H1 (cell line): ENCODE results near the gene LGALS12. TPM values are rescaled to one million over a fixed set of nuclear protein-coding genes. Genes with fewer than 3 reads are reported as not detected.

Experiments used
- BCL11A ChIP-seq, 2 experiments: IDR thresholded peaks; one replicate each; pipeline ENCODE4 v1.6.1; 2011; ENCODE audit warnings: low read depth in 2 of 2, low read length in 2 of 2, mild to moderate bottlenecking in 2 of 2
- HDAC2 ChIP-seq, 2 experiments: fragments of 300-600 bp in 1 of 2; sonication (generic) in 1 of 2; IDR thresholded peaks; 2 replicates each; pipeline ENCODE4 v1.6.1; 2011 to 2012; ENCODE audit warnings: low read depth in 2 of 2, low read length in 2 of 2, mild to moderate bottlenecking in 2 of 2, moderate library complexity in 2 of 2, borderline replicate concordance in 1 of 2, inconsistent platforms in 1 of 2
- polyA plus RNA-seq, 7 experiments: library from polyadenylated mRNA; depleted of rRNA in 3 of 7; stranded (reverse) in 5 of 7; unstranded in 2 of 7; fragments of >200 nt in 5 of 7; fragments of 200-250 nt in 2 of 7; gene quantifications; 1 replicate in 5 of 7; 2 replicates in 1 of 7; 4 replicates in 1 of 7; pipeline versions ENCODE4 v1.2.1 to v1.2.3, GENCODE V29; 2011 to 2013; ENCODE audit warnings: missing spikeins in 2 of 7, mixed read lengths in 2 of 7
- total RNA-seq: library from RNA; stranded (reverse); fragmentation: NEBNext Ultra II Directional; extraction: Animal tissue kit (Norgen Biotek cat#: 25700); gene quantifications from 2 replicates; pipeline ENCODE4 v1.2.1, GENCODE V29; 2021

Gene LGALS12
- total and polyA plus RNA-seq, 2 of the 8 experiments (the other 6 are each of a cell fraction or from before 2014, with no cell fraction given), result 1.6 to 2.9 TPM

DNA sequence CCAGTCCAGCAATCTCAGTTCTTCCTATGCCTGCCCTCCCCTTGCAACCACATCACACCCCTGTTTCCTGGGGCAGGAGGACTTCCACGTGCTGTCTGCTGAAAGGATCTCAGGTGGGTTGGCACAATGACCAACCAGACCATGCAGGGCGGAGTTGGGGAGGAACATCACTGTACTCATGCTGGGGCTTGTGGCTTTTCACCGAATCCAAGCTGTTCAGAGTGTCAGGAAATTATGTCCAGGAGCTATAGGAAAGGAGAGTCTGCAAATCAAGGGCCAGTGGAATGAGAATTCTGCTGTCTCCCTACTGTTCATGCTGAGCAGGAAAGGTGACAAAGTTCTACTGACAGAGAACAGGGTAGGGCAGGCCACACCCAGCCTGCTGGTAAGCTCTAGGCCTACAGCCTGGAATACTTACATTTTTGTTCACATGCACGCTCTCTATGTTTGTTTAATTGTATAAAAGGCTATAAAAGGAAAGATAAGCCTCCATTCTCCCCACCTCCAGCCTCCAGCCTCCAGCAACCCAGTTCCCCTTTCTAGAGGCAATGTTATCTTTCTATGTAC lies 59.0 kb downstream of the LGALS12 start (continued):
- TF ChIP-seq BCL11A (IDR thresholded peaks at IDR 0.05; ENCODE audit: low read depth in 2 of 2, low read length in 2 of 2) (no peak), HDAC2 (IDR thresholded peaks at IDR 0.05; ENCODE audit: borderline replicate concordance in 1 of 2, low read depth in 2 of 2, low read length in 2 of 2) (no peak)

Other genes with a start within 250 kb of the LGALS12 start
- gene SLC22A9, start 136.3 kb upstream of the LGALS12 start, total RNA-seq, result not detected in 2 replicates
- gene SLC22A9, start 136.3 kb upstream of the LGALS12 start, polyA plus RNA-seq (2011; rRNA removed), result not detected in 2 replicates
- 12.8 and 16.0 TPM in 2 replicates for gene PLAAT5, start 14.9 kb upstream of the LGALS12 start, total RNA-seq
- 11.4 and 18.7 TPM in 2 replicates for gene PLAAT5, start 14.9 kb upstream of the LGALS12 start, polyA plus RNA-seq (2011; rRNA removed)
- gene PLAAT4, start 30.7 kb downstream of the LGALS12 start, total RNA-seq, result 2.6 and 2.8 TPM in 2 replicates
- 3.9 and 4.1 TPM in 2 replicates for gene PLAAT4, start 30.7 kb downstream of the LGALS12 start, polyA plus RNA-seq (2011; rRNA removed)
- 0.61 TPM in 1 of 2 replicates, not detected in the other for gene PLAAT2, start 57.3 kb downstream of the LGALS12 start, total RNA-seq
- 0.39 and 0.42 TPM in 2 replicates for gene PLAAT2, start 57.3 kb downstream of the LGALS12 start, polyA plus RNA-seq (2011; rRNA removed)
- 109 and 117 TPM in 2 replicates for gene PLAAT3, start 108.3 kb downstream of the LGALS12 start, total RNA-seq
- 170 and 190 TPM in 2 replicates for gene PLAAT3, start 108.3 kb downstream of the LGALS12 start, polyA plus RNA-seq (2011; rRNA removed)
- gene ATL3, start 165.3 kb downstream of the LGALS12 start, total RNA-seq, result 22.2 and 24.5 TPM in 2 replicates
- 6.1 and 7.8 TPM in 2 replicates for gene ATL3, start 165.3 kb downstream of the LGALS12 start, polyA plus RNA-seq (2011; rRNA removed)
- 198 and 203 TPM in 2 replicates for gene RTN3, start 175.4 kb downstream of the LGALS12 start, total RNA-seq
- gene RTN3, start 175.4 kb downstream of the LGALS12 start, polyA plus RNA-seq (2011; rRNA removed), result 160 and 162 TPM in 2 replicates